Colonic mucosa (tissue), 4 donors: ENCODE results near the gene TRIO. TPM values are rescaled to one million over a fixed set of nuclear protein-coding genes. Genes with fewer than 3 reads are reported as not detected.

Experiments used
- DNase-seq: peaks from one replicate; pipeline ENCODE4 v3.0.0-alpha.2; 2020
- H3K27ac ChIP-seq: fragments of 200-600 bp; one replicate; pipeline ENCODE4 v1.8.0; 2021
- H3K27me3 ChIP-seq: fragments of 200-600 bp; one replicate; pipeline ENCODE4 v1.8.0; 2021
- H3K36me3 ChIP-seq: fragments of 200-600 bp; one replicate; pipeline ENCODE4 v1.8.0; 2021
- H3K4me1 ChIP-seq: fragments of 200-600 bp; one replicate; pipeline ENCODE4 v1.8.0; 2021; ENCODE audit warnings: mild to moderate bottlenecking
- H3K4me3 ChIP-seq: fragments of 200-600 bp; one replicate; pipeline ENCODE4 v1.8.0; 2021
- H3K9ac ChIP-seq, 2 donors: one replicate each; pipeline ENCODE4 v1.7.0; 2013; ENCODE audit warnings: control low read depth in 2 of 2, low read depth in 2 of 2, low read length in 2 of 2
- H3K9me3 ChIP-seq: fragments of 200-600 bp; one replicate; pipeline ENCODE4 v1.8.0; 2021
- intact Hi-C: fragments of 100-400 bp; cut with DNase I; formaldehyde crosslinking; loops from one replicate; pipeline ENCODE4 v1.14.1; 2022
- total RNA-seq, 2 donors: library from RNA; stranded (reverse); fragmentation: NEBNext Ultra II Directional in 1 of 2; extraction: Animal tissue kit (Norgen Biotek cat#: 25700) in 1 of 2; gene quantifications; one replicate each; pipeline ENCODE4 v1.2.1, GENCODE V29; 2021
- TF ChIP-seq, protein P1 (sequence below): fragments of 200-600 bp; IDR thresholded peaks from one replicate; pipeline ENCODE4 v1.8.0; 2022; ENCODE audit warnings: antibody characterized with exemption, mild to moderate bottlenecking
- donor health status: healthy.
- donor health status: DM: no; HTN: no; CAD: no.
- donor health status: DM: no; HTN: no; CAD: no.

The TRIO gene
- total RNA-seq, 2 donors from 2014 or later: 134 to 138 TPM

DNA sequence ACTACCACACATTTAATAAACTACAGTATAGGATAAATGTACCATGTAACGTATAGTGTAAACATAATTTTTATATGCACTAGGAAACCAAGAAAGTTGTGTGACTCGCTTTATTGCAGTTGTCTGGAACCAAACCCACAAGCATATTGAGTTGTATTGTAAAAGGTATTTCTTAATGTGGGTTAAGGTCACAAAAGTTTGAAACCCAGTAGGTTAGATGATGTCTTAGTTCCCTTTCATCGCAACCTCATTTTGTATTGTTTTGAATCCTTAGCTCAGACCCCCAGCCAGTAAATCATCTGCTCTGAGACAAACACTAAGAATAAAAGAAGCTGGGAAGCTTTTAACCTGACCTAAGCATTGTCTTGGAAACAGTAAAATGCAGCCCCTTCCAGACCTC, 79.1 kb downstream of the TRIO start:
- TF ChIP-seq, protein P1, sequence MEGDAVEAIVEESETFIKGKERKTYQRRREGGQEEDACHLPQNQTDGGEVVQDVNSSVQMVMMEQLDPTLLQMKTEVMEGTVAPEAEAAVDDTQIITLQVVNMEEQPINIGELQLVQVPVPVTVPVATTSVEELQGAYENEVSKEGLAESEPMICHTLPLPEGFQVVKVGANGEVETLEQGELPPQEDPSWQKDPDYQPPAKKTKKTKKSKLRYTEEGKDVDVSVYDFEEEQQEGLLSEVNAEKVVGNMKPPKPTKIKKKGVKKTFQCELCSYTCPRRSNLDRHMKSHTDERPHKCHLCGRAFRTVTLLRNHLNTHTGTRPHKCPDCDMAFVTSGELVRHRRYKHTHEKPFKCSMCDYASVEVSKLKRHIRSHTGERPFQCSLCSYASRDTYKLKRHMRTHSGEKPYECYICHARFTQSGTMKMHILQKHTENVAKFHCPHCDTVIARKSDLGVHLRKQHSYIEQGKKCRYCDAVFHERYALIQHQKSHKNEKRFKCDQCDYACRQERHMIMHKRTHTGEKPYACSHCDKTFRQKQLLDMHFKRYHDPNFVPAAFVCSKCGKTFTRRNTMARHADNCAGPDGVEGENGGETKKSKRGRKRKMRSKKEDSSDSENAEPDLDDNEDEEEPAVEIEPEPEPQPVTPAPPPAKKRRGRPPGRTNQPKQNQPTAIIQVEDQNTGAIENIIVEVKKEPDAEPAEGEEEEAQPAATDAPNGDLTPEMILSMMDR: no peak
- DNase-seq: no peak
- no peaks in the 10 kb centered on the region for H3K36me3 ChIP-seq
- H3K27ac ChIP-seq: peak overlapping the region; percentile 11
- intact Hi-C loops: no loop called here
- H3K9ac ChIP-seq: no peak overlapping the region
- no peak overlapping the region for H3K4me3 ChIP-seq
- H3K4me1 ChIP-seq: peaks cover 12% of the 10 kb centered on the region
- H3K27me3 ChIP-seq: no peaks in the 10 kb centered on the region
- H3K9me3 ChIP-seq: no peaks in the 10 kb centered on the region

DNA sequence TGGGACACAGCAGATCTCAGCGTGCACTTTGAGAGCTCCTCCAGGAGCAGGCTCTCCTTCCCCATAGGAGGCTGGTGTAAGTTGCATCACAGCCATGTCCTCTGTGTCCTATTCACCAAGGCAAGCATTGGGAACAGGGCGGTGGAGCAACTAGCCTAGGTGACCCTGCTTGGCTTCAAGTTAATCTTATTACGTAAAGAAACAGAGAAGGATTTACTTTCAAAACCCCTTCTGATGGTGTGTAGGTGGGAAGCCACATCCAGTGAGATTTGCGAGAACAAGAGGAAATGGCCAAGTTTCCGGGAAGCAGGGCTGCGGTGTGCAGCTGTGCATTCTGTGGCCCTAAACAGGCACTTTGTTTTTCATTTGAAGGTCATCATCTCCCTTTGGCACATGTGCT, 80.2 kb downstream of the TRIO start:
- intact Hi-C loops: no loop called here
- TF ChIP-seq, protein P1: no peak
- Histone ChIP-seq H3K4me1 (peaks cover 8% of the 10 kb centered on the region), H3K27me3 (no peaks in the 10 kb centered on the region), H3K4me3 (no peak overlapping the region), H3K27ac (peak overlapping the region; percentile 11), H3K9ac (no peak overlapping the region), H3K9me3 (no peaks in the 10 kb centered on the region), H3K36me3 (no peaks in the 10 kb centered on the region)
- no peak for DNase-seq

DNA sequence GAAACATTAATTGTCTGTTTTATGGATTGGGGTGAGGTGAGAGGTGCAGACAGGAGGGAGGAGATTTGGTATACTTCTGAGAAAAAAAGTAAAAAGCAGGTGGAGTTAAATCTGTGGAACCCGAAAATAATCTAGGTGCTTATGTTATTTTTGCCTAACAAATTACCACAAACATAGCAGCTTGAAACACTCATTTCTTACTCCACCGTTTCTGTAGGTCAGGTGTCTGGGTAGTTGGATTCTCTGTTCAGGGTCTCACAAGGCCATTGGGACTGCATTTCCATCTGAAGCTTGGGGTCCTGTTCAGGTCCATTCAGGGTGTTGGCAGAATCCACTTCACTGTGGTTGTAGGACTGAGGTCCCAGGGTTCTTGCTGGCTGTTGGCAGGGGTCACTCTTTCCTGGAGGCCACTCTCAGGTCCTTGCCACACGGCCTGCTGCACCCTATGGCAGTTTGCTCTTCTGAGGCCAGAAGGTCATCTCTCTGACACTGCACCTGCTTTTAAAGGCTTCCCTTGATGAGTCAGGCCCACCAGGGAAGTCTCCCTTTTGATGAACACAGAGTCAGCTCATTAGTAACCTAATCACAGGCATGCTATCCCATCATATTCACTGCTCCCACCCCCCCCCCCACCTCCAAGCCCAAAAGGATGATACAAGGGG, 82.2 kb downstream of the TRIO start:
- Histone ChIP-seq H3K27ac (no peak overlapping the region), H3K4me1 (peaks cover 3% of the 10 kb centered on the region), H3K36me3 (no peaks in the 10 kb centered on the region), H3K9ac (no peak overlapping the region), H3K27me3 (no peaks in the 10 kb centered on the region), H3K9me3 (no peaks in the 10 kb centered on the region), H3K4me3 (no peak overlapping the region)
- intact Hi-C loops: no loop called here
- TF ChIP-seq, protein P1: no peak
- no peak for DNase-seq

DNA sequence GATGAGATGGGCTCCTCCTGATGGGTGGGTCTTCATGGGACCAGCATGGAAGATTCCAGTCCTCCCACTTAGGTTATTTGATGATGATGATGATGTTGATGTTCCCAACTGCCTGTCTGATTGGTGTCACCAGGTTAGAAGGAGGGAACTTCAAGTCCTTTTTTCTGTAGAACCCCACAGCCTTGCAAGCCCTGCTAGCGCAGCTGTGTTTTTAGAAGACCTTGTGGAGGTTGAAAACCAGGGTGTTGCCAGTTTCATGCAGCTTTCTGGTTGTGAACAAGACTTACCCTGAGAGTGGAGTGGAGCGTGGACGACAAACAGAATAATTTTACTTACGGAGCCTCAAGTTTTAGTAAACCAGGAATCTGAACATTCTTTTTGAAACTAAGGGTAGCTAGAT, 83.0 kb downstream of the TRIO start:
- Histone ChIP-seq H3K9ac (no peak overlapping the region), H3K4me3 (no peak overlapping the region), H3K27me3 (no peaks in the 10 kb centered on the region), H3K27ac (no peak overlapping the region), H3K4me1 (no peaks in the 10 kb centered on the region), H3K9me3 (no peaks in the 10 kb centered on the region), H3K36me3 (no peaks in the 10 kb centered on the region)
- DNase-seq: no peak
- TF ChIP-seq, protein P1: no peak
- intact Hi-C loops: no loop called here

DNA sequence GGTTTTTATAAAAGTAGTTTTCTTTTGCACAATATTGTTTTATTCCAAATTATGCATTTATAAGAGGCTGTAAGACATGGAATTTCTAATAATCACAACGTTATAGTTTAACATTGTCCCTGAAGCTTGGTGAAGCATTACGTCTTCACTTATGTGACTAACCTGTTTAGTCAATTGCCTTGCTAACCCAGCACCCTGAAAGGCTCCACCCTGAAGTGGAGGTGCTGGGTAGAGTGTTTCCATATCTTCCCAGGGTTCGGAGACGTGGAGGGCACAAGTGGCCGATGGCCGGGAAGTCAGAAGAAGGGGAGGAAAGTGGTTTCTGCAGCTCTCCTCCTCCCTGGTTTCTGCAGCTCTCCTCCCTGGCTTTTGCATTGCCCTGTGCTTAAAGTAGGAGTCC, 83.4 kb downstream of the TRIO start:
- no peak overlapping the region for H3K9ac ChIP-seq
- no peak for DNase-seq
- H3K27ac ChIP-seq: no peak overlapping the region

More for the DNA sequence above, 83.4 kb downstream of the TRIO start:
- H3K9me3 ChIP-seq: no peaks in the 10 kb centered on the region
- no peaks in the 10 kb centered on the region for H3K36me3 ChIP-seq
- no peaks in the 10 kb centered on the region for H3K27me3 ChIP-seq
- no peaks in the 10 kb centered on the region for H3K4me1 ChIP-seq
- no peak overlapping the region for H3K4me3 ChIP-seq
- TF ChIP-seq, protein P1: no peak
- intact Hi-C loops: no loop called here
